BE2C (cell line): ENCODE data around the gene SAMD11.
A peak's percentile ranks its signal among the peaks of the same experiment; 100 is the strongest.

ENCODE experiments used
- DNase-seq: peaks from one replicate; pipeline ENCODE4 v3.0.0-alpha.2; 2020
- H3K27me3 ChIP-seq: fragments of 250-450 bp; sonication (Bioruptor Pico); 2 replicates; pipeline ENCODE4 v1.5.1; 2020; ENCODE audit warnings: mild to moderate bottlenecking
- H3K36me3 ChIP-seq: fragments of 250-450 bp; sonication (Bioruptor Pico); 2 replicates; pipeline ENCODE4 v1.5.1; 2020; ENCODE audit warnings: mild to moderate bottlenecking
- H3K4me1 ChIP-seq: fragments of 250-450 bp; sonication (Bioruptor Pico); 2 replicates; pipeline ENCODE4 v1.5.1; 2020
- H3K4me3 ChIP-seq: 2 replicates; pipeline ENCODE4 v1.5.1; 2011; ENCODE audit warnings: low read depth, low read length
- H3K9me3 ChIP-seq: fragments of 250-450 bp; sonication (Bioruptor Pico); 2 replicates; pipeline ENCODE4 v1.5.1; 2020
- TF ChIP-seq, protein P1 (sequence below): IDR thresholded peaks from 2 replicates; pipeline ENCODE4 v1.5.1; 2012; ENCODE audit warnings: mild to moderate bottlenecking, low read depth, low read length

The SAMD11 gene

DNA sequence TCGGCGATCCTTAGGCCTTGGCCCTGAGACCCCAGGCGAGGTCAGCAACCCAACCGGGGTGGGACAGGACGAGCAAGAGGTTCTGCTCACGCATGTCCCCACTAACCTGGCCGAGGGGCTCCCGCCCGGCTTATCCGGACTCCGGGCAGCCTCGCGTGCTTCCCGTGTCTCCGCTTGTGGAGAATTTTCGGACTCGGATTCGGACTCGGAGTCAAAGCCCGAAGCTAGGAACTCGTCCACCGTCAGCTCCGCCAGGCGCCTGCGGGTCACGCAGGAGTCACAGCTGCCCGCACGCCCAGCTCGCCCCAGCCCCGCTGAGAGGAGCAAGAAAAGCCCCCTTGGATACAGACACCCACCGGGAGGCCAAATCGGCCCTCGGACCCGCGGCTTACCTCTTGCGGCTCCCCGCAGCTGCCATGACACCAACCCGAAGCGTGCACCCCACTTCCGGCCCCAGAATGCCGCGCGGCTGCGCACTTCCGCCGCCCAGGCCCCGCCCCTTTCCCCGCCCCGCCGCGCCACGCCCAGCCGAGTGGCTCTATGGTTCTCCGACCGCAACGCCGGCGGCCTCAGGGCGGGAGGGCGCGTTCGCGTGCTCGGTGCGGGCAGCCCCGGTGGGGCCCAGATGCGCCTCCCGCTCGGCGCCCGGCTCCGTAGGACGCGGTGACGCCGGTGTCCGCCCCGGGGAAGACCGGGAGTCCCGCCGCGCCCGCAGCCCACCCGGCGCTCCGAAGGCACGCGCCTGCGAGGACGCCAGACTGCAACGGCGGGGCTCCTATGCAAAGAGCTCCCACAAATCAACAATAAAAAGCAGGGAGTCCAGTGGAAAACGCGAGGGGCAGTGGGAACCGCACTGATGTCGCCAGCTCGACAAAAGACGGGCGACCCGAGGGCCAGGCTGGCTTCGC lies 35.4 kb downstream of the SAMD11 start, which contains the start of gene NOC2L:
Gene NOC2L (minus strand): TSS at position 434 of the 908 bp plus-strand sequence. CDS start 16 bp downstream, at position 418.
- peak; percentile 95 for DNase-seq
- H3K4me1 ChIP-seq = no peaks in the 10 kb centered on the region
- H3K27me3 ChIP-seq = no peaks in the 10 kb centered on the region
- TF ChIP-seq, protein P1, sequence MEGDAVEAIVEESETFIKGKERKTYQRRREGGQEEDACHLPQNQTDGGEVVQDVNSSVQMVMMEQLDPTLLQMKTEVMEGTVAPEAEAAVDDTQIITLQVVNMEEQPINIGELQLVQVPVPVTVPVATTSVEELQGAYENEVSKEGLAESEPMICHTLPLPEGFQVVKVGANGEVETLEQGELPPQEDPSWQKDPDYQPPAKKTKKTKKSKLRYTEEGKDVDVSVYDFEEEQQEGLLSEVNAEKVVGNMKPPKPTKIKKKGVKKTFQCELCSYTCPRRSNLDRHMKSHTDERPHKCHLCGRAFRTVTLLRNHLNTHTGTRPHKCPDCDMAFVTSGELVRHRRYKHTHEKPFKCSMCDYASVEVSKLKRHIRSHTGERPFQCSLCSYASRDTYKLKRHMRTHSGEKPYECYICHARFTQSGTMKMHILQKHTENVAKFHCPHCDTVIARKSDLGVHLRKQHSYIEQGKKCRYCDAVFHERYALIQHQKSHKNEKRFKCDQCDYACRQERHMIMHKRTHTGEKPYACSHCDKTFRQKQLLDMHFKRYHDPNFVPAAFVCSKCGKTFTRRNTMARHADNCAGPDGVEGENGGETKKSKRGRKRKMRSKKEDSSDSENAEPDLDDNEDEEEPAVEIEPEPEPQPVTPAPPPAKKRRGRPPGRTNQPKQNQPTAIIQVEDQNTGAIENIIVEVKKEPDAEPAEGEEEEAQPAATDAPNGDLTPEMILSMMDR = no peak
- peak within 1 kb of the TSS; percentile 95 for H3K4me3 ChIP-seq
- H3K9me3 ChIP-seq = no peaks in the 10 kb centered on the region
- H3K36me3 ChIP-seq = peaks cover 42% of the 10 kb centered on the region

DNA sequence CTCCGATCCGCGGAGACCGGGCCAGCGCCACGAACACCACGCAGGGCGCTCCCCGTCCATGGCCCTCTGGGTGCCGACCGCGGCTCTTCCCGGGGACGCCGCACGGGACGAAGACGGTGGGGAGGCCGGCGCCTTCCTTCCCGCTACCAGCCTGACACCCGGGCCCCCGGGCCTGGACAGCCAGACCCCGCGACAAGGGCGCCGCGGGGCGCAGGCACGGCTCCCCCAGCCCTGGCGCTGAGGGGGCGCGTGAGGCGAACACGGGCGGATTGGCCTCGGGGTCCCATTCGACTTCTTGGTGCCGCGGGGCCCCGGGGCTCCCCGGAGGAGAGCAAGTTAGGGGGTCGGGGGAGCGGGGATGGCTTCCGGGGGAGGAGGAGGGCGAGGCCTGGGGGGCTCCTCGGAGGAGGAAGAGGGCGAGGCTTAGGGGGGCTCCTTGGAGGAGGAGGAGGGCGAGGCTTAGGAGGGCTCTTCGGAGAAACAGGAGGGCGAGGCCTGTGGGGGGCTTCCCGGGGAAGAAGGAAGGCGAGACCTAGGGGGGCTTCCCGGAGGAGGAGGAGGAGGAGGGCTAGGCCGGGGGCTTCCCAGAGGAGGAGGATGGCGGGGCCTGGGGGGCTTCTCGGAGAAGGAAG lies 36.1 kb downstream of the SAMD11 start:
- Histone ChIP-seq H3K4me1 (no peaks in the 10 kb centered on the region), H3K27me3 (no peaks in the 10 kb centered on the region), H3K4me3 (peak overlapping the region; percentile 66), H3K9me3 (no peaks in the 10 kb centered on the region), H3K36me3 (peaks cover 35% of the 10 kb centered on the region)
- TF ChIP-seq, protein P1 = no peak
- no peak for DNase-seq

DNA sequence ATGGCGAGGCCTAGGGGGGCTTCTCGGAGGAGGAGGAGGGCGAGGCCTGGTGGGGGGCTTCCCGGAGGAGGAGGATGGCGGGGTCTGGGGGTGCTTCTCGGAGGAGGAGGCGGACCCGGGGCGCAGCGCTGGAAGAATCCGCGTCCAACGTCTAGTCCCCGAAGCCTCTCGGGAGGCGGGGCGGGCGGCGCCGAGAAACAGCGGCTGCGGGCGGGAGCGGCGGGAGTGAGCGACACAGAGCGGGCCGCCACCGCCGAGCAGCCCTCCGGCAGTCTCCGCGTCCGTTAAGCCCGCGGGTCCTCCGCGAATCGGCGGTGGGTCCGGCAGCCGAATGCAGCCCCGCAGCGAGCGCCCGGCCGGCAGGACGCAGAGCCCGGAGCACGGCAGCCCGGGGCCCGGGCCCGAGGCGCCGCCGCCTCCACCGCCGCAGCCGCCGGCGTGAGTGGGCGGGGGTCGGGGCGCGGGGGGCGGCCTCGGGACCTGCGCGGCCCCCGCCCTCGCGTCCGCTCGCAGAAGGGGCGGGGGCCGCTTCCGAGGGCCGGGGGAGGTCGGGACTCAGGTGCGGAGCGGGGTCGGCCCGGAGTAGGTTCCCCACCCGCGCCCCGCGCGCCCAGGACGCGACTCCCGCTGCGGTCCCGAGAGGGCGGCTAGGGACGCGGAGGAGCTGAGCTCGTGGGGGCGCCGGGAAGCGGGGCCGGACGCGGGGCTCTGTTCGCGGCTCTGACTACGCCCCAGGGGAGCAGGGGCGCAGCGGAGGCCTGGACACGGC lies 36.8 kb downstream of the SAMD11 start, which contains the start of gene KLHL17:
Gene KLHL17 (plus strand): TSS at position 222 of the 769 bp plus-strand sequence. CDS start 110 bp downstream, at position 332.
- peak within 1 kb of the TSS; percentile 66 for H3K4me3 ChIP-seq
- H3K27me3 ChIP-seq = no peaks in the 10 kb centered on the region
- H3K36me3 ChIP-seq = peaks cover 35% of the 10 kb centered on the region
- DNase-seq = peak; percentile 91
- H3K9me3 ChIP-seq = no peaks in the 10 kb centered on the region
- no peaks in the 10 kb centered on the region for H3K4me1 ChIP-seq
- TF ChIP-seq, protein P1 = no peak

DNA sequence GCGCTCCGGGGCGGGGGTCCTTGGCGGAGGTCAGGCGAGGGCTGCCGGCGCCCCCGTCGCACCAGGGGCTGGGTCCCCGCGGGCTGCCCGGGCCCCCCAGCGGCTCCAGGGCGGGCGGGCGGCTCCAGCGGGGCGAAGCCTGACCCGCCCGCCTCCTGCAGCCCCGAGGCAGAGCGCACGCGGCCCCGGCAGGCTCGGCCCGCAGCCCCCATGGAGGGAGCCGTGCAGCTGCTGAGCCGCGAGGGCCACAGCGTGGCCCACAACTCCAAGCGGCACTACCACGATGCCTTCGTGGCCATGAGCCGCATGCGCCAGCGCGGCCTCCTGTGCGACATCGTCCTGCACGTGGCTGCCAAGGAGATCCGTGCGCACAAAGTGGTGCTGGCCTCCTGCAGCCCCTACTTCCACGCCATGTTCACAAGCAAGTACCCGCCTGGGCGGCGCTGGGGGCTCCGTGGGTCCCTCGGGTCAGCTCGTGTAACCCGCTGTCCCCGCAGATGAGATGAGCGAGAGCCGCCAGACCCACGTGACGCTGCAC lies 37.5 kb downstream of the SAMD11 start:
- H3K9me3 ChIP-seq = no peaks in the 10 kb centered on the region
- no peak for DNase-seq
- TF ChIP-seq, protein P1 = no peak
- H3K4me1 ChIP-seq = no peaks in the 10 kb centered on the region
- peak overlapping the region; percentile 66 for H3K4me3 ChIP-seq
- H3K36me3 ChIP-seq = peaks cover 28% of the 10 kb centered on the region
- H3K27me3 ChIP-seq = no peaks in the 10 kb centered on the region

DNA sequence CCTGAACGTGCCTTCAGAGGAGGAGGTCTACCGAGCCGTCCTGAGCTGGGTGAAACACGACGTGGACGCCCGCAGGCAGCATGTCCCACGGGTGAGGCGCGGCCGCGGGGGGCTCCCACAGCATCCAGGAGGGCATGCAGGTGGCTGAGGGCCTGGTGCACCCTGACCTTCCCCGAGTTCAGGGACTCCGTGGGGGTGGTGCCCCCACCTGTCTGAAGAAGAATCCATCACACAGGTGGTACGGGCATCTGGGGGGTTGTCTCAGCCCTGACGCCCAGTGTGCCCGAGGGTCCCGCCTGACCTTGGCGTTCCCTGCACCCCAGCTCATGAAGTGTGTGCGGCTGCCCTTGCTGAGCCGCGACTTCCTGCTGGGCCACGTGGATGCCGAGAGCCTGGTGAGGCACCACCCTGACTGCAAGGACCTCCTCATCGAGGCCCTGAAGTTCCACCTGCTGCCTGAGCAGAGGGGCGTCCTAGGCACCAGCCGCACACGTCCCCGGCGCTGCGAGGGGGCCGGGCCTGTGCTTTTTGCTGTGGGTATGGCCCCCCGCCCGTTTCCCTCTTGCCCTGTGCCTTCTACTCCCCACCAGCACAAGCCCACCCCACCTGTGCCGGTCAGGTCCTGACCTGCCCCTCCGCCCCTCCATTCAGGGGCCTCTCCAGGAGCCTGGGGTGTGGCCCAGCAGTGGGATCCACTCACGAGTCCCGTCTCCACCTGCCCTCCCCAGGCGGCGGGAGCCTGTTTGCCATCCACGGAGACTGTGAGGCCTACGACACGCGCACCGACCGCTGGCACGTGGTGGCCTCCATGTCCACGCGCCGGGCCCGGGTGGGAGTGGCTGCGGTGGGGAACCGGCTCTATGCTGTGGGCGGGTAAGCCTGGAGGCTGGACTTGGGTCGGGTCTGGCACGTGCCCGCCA lies 38.9 kb downstream of the SAMD11 start:
- H3K27me3 ChIP-seq = 0 out of 2 replicates have a peak, but pooled peaks cover 3% of the 10 kb centered on the region
- no peak overlapping the region for H3K4me3 ChIP-seq
- H3K36me3 ChIP-seq = peaks cover 21% of the 10 kb centered on the region
- H3K4me1 ChIP-seq = peaks cover 4% of the 10 kb centered on the region
- DNase-seq = no peak
- TF ChIP-seq, protein P1 = no peak
- no peaks in the 10 kb centered on the region for H3K9me3 ChIP-seq
